DND-41 (cell line): ENCODE measurements around the gene LSMEM2.

Source experiments
- ATAC-seq: fragments of 200-7000 bp; cut with Tn5 transposase; 3 replicates; pipeline ENCODE4 v1.9.1; 2021; ENCODE audit warnings: low read depth; ENCODE audit not compliant: insufficient read depth
- DNase-seq: peaks from one replicate; pipeline ENCODE4 v3.0.0-alpha.2; 2020
- H2AFZ ChIP-seq: 2 replicates; pipeline ENCODE4 v1.6.0; 2012; ENCODE audit warnings: low read depth, low read length
- H3K27ac ChIP-seq: 2 replicates; pipeline ENCODE4 v1.5.1; 2012; ENCODE audit warnings: low read length, inconsistent platforms
- H3K27me3 ChIP-seq: fragments of 200-600 bp; sonication (generic); 2 replicates; pipeline ENCODE4 v1.6.0; 2012; ENCODE audit warnings: low read length, mild to moderate bottlenecking, inconsistent platforms; ENCODE audit not compliant: insufficient read depth, poor library complexity
- H3K36me3 ChIP-seq: 2 replicates; pipeline ENCODE4 v1.5.1; 2012; ENCODE audit warnings: low read length, inconsistent platforms; ENCODE audit not compliant: insufficient read depth
- H3K4me1 ChIP-seq: 2 replicates; pipeline ENCODE4 v1.5.1; 2012; ENCODE audit warnings: mild to moderate bottlenecking, low read length; ENCODE audit not compliant: insufficient read depth
- H3K4me2 ChIP-seq: 2 replicates; pipeline ENCODE4 v1.6.0; 2012; ENCODE audit warnings: mild to moderate bottlenecking, moderate library complexity, low read length, inconsistent platforms; ENCODE audit not compliant: insufficient read depth
- H3K4me3 ChIP-seq, 2 experiments: fragments of 200-600 bp in 1 of 2; shearing (Covaris generic) in 1 of 2; 2 replicates each; pipeline ENCODE4 v1.5.1; 2012 to 2016; ENCODE audit warnings: inconsistent platforms in 2 of 2, low read length in 2 of 2, mild to moderate bottlenecking in 2 of 2, low read depth in 1 of 2, moderate library complexity in 1 of 2
- H3K79me2 ChIP-seq: 2 replicates; pipeline ENCODE4 v1.6.0; 2012; ENCODE audit warnings: low read length, inconsistent platforms; ENCODE audit not compliant: insufficient read depth
- H3K9ac ChIP-seq: 2 replicates; pipeline ENCODE4 v1.6.0; 2012; ENCODE audit warnings: low read depth, mild to moderate bottlenecking, inconsistent platforms, low read length, moderate library complexity
- H3K9me3 ChIP-seq: 2 replicates; pipeline ENCODE4 v1.5.1; 2012; ENCODE audit warnings: low read length, moderate library complexity, mild to moderate bottlenecking, inconsistent platforms; ENCODE audit not compliant: insufficient read depth, severe bottlenecking
- H4K20me1 ChIP-seq: 2 replicates; pipeline ENCODE4 v1.6.0; 2012; ENCODE audit warnings: low read length; ENCODE audit not compliant: insufficient read depth
- EZH2 ChIP-seq: IDR thresholded peaks from 3 replicates; pipeline ENCODE4 v1.6.1; 2012; ENCODE audit warnings: borderline replicate concordance, low read depth, mild to moderate bottlenecking, moderate library complexity, low read length, inconsistent platforms; ENCODE audit not compliant: severe bottlenecking
- TF ChIP-seq, protein P1 (sequence below): IDR thresholded peaks from 2 replicates; pipeline ENCODE4 v1.5.1; 2012; ENCODE audit warnings: borderline replicate concordance, low read length, moderate library complexity, mild to moderate bottlenecking; ENCODE audit not compliant: poor library complexity, severe bottlenecking; ENCODE audit errors: extremely low read depth

LSMEM2 gene

DNA sequence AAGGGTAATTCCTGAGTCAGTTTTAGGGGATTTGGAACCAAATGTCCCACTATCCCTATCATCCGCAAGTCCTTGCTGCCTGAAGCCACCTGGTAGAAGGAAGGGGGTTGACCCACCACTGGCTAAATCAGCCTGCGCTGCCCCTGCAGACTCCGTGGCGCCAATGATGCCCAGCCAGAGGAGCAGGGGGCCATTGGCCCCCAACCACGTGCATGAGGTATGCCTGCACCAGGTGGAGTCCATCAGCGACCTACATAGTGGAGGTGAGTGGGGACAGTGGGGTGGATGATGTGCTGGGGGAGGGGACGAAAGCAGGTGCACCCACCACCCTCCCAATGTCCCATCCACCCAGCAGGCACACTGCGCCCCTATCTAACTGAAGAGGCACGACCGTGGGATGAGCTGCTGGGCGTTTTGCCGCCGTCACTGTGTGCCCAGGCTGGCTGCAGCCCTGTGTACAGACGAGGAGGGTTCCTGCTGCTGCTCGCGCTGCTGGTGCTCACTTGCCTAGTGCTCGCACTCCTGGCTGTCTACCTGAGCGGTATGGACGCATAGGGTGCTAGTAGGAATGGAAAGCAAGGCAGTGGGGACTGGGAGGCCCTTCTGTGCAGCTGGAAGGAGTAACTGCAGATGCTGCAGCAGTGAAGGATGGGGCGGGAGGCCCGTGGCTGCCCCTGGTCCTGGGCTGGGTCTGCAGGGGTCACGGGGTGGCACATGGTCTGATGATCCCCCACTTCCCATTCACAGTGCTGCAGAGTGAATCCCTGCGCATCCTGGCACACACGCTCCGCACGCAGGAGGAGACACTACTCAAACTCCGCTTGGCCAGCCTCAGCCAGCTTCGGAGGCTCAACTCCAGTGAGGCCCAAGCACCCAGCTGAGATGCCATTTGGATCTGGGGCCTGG, 7.7 kb downstream of the LSMEM2 start:
- Histone ChIP-seq H3K27ac (no peak overlapping the region), H3K79me2 (peaks cover 21% of the 10 kb centered on the region), H3K4me3 (no peak overlapping the region), H3K9me3 (no peaks in the 10 kb centered on the region), H3K4me1 (peaks cover 19% of the 10 kb centered on the region), H4K20me1 (peaks cover 26% of the 10 kb centered on the region; the same call in 1 of the 2 replicates), H3K9ac (no peak overlapping the region), H3K4me2 (no peak overlapping the region), H3K36me3 (peaks cover 46% of the 10 kb centered on the region), H3K27me3 (no peaks in the 10 kb centered on the region), H2AFZ (no peak overlapping the region)
- TF ChIP-seq EZH2: no peak
- TF ChIP-seq, protein P1, sequence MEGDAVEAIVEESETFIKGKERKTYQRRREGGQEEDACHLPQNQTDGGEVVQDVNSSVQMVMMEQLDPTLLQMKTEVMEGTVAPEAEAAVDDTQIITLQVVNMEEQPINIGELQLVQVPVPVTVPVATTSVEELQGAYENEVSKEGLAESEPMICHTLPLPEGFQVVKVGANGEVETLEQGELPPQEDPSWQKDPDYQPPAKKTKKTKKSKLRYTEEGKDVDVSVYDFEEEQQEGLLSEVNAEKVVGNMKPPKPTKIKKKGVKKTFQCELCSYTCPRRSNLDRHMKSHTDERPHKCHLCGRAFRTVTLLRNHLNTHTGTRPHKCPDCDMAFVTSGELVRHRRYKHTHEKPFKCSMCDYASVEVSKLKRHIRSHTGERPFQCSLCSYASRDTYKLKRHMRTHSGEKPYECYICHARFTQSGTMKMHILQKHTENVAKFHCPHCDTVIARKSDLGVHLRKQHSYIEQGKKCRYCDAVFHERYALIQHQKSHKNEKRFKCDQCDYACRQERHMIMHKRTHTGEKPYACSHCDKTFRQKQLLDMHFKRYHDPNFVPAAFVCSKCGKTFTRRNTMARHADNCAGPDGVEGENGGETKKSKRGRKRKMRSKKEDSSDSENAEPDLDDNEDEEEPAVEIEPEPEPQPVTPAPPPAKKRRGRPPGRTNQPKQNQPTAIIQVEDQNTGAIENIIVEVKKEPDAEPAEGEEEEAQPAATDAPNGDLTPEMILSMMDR: no peak
- no peak for DNase-seq
- ATAC-seq: 0 out of 3 replicates have a peak, but pooled peaks have one; percentile 20

DNA sequence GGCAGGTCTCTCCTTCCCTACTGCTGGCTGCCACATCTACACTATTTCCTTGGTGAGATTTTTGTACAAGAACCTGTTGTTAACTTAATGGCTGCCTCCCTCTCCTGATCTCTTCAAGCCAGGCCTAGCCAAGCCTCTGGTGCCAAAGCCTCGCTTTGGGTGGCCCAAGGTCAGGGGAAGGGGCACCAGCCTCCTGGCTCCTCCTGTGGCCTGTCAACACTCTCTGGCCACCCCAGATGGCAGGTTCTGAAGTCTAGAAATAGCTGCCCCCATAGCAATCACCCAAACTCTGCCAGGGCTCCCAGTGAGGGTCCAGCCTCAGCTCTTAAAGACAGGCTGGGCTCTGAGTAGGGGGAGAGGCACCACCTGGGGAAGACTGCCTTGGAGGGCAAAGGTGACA, 8.4 kb downstream of the LSMEM2 start:
- TF ChIP-seq, protein P1: no peak
- TF ChIP-seq EZH2: no peak
- no peaks in the 10 kb centered on the region for H3K27me3 ChIP-seq
- no peak overlapping the region for H3K27ac ChIP-seq
- H3K4me2 ChIP-seq: no peak overlapping the region
- no peak overlapping the region for H3K4me3 ChIP-seq
- DNase-seq (no peak), ATAC-seq (no peak)
- no peak overlapping the region for H3K9ac ChIP-seq
- no peak overlapping the region for H2AFZ ChIP-seq
- H3K36me3 ChIP-seq: peaks cover 46% of the 10 kb centered on the region
- peaks cover 28% of the 10 kb centered on the region for H3K79me2 ChIP-seq
- peaks cover 21% of the 10 kb centered on the region for H3K4me1 ChIP-seq
- peaks cover 26% of the 10 kb centered on the region; the same call in 1 of the 2 replicates for H4K20me1 ChIP-seq
- H3K9me3 ChIP-seq: no peaks in the 10 kb centered on the region

DNA sequence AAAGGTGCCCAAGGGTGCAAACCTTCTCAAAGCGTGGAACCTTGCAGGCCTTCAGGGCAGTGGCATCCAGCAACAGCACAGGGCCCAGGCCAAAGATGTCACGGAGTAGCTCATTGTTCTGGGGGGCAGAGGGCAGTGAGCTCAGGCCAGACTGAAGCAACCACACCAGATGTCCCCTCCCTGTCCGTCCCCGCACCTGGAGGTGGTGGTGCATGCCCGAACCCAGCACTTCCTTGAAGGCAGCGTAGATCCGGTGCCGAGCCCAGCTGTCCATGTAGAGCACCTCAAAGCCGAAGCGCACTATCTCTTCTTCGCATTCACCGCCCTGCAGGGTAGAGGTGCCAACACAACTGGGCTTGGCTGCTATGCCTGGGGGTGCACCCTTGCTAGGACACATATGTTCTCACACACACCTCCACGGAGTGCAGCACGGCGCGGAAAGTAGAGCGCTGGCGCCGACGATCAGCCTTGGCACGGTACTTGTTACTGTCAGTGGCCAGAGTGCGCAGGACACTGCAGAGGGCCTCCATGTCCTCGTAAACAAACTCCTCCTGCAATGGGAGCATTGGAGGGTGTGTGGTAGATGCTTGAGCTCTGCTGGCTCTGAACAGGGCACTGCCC, 9.6 kb downstream of the LSMEM2 start:
- Histone ChIP-seq H3K9ac (no peak overlapping the region), H3K36me3 (peaks cover 46% of the 10 kb centered on the region), H3K4me1 (peaks cover 31% of the 10 kb centered on the region), H3K79me2 (peaks cover 28% of the 10 kb centered on the region), H3K9me3 (no peaks in the 10 kb centered on the region), H2AFZ (no peak overlapping the region), H4K20me1 (peaks cover 26% of the 10 kb centered on the region; the same call in 1 of the 2 replicates), H3K4me2 (no peak overlapping the region), H3K27me3 (no peaks in the 10 kb centered on the region), H3K4me3 (no peak overlapping the region), H3K27ac (no peak overlapping the region)
- ATAC-seq: no peak
- no peak for TF ChIP-seq EZH2
- TF ChIP-seq, protein P1: no peak
- DNase-seq: no peak
